LNCaP clone FGC (cell line): ENCODE measurements around the gene AFF1.
A peak's percentile ranks its signal among the peaks of the same experiment; 100 is the strongest.

ENCODE experiments used
- DNase-seq: peaks from one replicate; pipeline ENCODE4 v3.0.0-alpha.2; 2011; ENCODE audit warnings: low read depth
- H3K4me3 ChIP-seq: 2 replicates; pipeline ENCODE4 v1.5.1; 2011; ENCODE audit warnings: mild to moderate bottlenecking, low read depth, low read length, control low read depth
- TF ChIP-seq, protein P1 (sequence below): IDR thresholded peaks from 2 replicates; pipeline ENCODE4 v1.5.1; 2012; ENCODE audit warnings: mild to moderate bottlenecking; ENCODE audit not compliant: control insufficient read depth, insufficient read depth; ENCODE audit errors: extremely low read depth

Gene AFF1

DNA sequence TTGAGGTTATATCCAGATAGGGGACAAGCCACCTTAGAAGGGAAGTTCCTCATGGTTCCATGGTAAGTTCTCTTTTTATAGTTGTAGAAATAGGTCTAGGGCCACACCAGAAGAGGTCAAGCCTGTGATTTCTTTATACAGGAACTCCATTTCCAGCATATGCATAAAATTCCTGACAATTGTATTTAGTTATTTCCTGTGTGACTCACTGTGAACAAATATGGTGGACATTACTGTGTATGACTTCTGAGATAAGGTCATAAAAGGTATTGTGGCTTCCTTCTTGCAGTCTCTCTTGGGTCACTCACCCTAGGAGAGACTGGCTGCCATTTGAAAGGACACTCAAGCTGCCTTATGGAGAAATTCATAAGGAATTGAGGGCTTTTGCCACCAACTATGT, 40.4 kb upstream of the AFF1 start:
- TF ChIP-seq, protein P1, sequence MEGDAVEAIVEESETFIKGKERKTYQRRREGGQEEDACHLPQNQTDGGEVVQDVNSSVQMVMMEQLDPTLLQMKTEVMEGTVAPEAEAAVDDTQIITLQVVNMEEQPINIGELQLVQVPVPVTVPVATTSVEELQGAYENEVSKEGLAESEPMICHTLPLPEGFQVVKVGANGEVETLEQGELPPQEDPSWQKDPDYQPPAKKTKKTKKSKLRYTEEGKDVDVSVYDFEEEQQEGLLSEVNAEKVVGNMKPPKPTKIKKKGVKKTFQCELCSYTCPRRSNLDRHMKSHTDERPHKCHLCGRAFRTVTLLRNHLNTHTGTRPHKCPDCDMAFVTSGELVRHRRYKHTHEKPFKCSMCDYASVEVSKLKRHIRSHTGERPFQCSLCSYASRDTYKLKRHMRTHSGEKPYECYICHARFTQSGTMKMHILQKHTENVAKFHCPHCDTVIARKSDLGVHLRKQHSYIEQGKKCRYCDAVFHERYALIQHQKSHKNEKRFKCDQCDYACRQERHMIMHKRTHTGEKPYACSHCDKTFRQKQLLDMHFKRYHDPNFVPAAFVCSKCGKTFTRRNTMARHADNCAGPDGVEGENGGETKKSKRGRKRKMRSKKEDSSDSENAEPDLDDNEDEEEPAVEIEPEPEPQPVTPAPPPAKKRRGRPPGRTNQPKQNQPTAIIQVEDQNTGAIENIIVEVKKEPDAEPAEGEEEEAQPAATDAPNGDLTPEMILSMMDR = no peak
- H3K4me3 ChIP-seq = no peak overlapping the region
- DNase-seq = no peak

- TF ChIP-seq, protein P1 = peak; percentile 78
- DNase-seq = peak; percentile 55
- H3K4me3 ChIP-seq = no peak overlapping the region
Measured at GRCh38 chr4:86895692-86896488, 38.9 kb upstream of the AFF1 start.

- TF ChIP-seq, protein P1 = no peak
- H3K4me3 ChIP-seq = no peak overlapping the region
- peak; percentile 41 for DNase-seq
Measured at GRCh38 chr4:86896596-86896995, 38.2 kb upstream of the AFF1 start.

DNA sequence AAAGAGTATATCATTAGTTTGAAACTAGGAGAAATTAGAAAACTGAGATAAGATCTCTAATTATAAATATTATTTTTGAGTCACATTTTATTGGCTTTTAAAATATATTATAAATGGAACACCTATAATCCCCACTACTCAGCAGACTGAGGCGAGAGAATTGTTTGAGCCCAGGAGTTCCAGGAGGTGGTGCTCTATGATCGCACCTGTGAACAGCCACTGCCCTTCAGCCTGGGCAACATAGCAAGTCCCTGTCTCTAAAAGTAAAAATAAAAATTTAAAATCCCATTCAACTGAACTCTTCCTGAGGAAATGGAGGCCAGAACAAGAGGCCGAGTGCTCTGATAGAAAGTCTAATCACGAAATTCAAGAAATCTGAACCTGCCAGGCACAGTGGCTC, 36.2 kb upstream of the AFF1 start:
- TF ChIP-seq, protein P1 = peak; percentile 45
- DNase-seq = no peak
- no peak overlapping the region for H3K4me3 ChIP-seq

DNA sequence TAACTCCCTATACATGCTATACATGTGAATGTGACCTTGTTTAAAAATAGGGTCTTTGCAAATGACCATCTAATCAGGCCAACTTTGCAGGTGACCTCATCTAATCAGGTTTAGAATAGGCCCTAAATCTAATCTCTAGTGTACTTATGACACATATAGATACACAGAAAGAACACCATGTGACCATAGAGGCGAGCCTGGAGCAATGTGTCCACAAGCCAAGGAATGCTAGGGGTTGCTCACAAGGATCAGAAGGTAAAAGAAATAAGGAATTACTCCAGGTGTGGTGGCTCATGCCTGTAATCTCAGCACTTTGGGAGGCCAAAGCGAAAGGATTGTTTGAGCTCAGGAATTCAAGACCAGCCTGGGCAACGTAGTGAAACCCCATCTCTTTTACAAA, 32.9 kb upstream of the AFF1 start:
- TF ChIP-seq, protein P1 = no peak
- no peak overlapping the region for H3K4me3 ChIP-seq
- DNase-seq = no peak

GRCh38 chr4:86908251-86908657, 26.6 kb upstream of the AFF1 start:
- DNase-seq = no peak
- TF ChIP-seq, protein P1 = no peak
- no peak overlapping the region for H3K4me3 ChIP-seq
